ENCODE data around the gene LDAF1. TPM values are rescaled to one million over a fixed set of nuclear protein-coding genes. Genes with fewer than 3 reads are reported as not detected.
"Not testable (repeated sequence)": the region's sequence is repeated elsewhere in the genome, so short reads cannot be mapped to it uniquely, and the experiment has no call there.

Gene LDAF1
- total RNA-seq, 1 experiment from 2014 or later = 50.1 TPM

- Mint-ChIP-seq H3K9me3 (ENCODE audit: low read depth, unreplicated experiment) (no peaks in the 10 kb centered on the region), H3K36me3 (ENCODE audit: insufficient read depth, unreplicated experiment) (peaks cover 13% of the 10 kb centered on the region), H3K4me3 (ENCODE audit: low read depth, unreplicated experiment) (no peak overlapping the region), H3K27me3 (ENCODE audit: unreplicated experiment) (peaks cover 15% of the 10 kb centered on the region), H3K4me1 (ENCODE audit: low read depth, unreplicated experiment) (peaks cover 8% of the 10 kb centered on the region), H3K27ac (ENCODE audit: unreplicated experiment) (no peak overlapping the region)
- DNase-seq = no peak
- intact Hi-C loops (cut with micrococcal nuclease; ENCODE audit: unreplicated experiment) = no loop called here
- TF ChIP-seq CTCF (IDR thresholded peaks at IDR 0.05; ENCODE audit: unreplicated experiment) = no peak
- BruUV-seq (replicated peaks) = no TSS peak
- CTCF ChIA-PET = interaction anchor here (0.7 to 3.2 kb wide), 3 partner anchors 83 to 340 kb away, joined by 3 to 24 read pairs (median 3); partner anchors contain the start of gene CRYM
These were observed 32.1 kb downstream of the LDAF1 start for GRCh38 chr16:21190599-21190998.

DNA sequence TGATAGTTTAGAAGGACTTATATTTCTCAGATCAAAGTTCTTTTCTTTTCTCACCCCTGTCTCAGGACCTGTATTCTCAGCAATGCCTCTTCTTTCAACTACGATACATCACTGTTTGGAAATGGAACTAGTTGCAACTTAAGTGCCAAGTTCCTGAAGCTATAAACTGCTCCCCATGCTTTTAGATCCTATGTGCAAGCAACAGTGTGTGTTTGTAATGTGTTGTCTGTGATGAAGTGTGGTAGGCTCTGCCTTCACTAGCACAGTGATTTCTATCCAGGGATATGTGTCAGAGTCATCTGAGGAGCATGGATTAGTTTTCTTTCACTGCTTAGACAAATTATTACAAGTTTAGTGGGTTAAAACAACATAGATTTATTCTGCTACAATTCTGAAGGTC lies 34.5 kb downstream of the LDAF1 start:
- no peak for TF ChIP-seq CTCF (IDR thresholded peaks at IDR 0.05; ENCODE audit: unreplicated experiment)
- CTCF ChIA-PET = interaction anchor here (0.5 to 1.5 kb wide), 2 partner anchors 51 to 108 kb away, joined by 4 to 9 read pairs; no protein-coding TSS in a partner anchor
- intact Hi-C loops (cut with micrococcal nuclease; ENCODE audit: unreplicated experiment) = no loop called here
- BruUV-seq (replicated peaks) = no TSS peak
- no peak for DNase-seq
- Mint-ChIP-seq H3K27me3 (ENCODE audit: unreplicated experiment) (peaks cover 15% of the 10 kb centered on the region), H3K9me3 (ENCODE audit: low read depth, unreplicated experiment) (no peaks in the 10 kb centered on the region), H3K27ac (ENCODE audit: unreplicated experiment) (no peak overlapping the region), H3K4me3 (ENCODE audit: low read depth, unreplicated experiment) (no peak overlapping the region), H3K4me1 (ENCODE audit: low read depth, unreplicated experiment) (no peaks in the 10 kb centered on the region), H3K36me3 (ENCODE audit: insufficient read depth, unreplicated experiment) (peaks cover 13% of the 10 kb centered on the region)

DNA sequence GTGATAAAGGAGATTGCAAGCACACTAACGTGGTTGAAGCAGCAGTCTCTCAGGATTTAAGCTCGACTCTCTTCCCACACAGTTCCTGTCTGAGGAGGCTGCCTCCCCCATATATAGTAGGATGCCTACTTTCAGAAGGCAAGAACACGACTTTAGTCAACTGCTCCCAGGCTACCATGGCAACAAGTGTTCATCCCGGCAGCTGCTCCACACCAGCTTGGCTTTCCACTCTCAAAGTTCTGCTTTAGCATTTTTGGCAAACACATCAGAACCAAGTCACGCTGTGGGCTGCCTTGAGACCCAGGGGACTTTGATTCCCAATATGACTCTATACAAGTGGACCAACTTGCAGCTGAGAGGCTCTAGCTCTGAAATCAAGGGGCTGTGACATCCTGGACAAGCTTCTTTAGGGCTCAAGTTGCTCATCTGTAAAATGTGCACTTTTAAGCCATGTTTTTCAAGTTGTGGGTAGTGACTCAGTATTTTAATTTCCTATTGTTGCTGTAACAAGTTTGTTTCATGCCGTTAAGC lies 36.4 kb downstream of the LDAF1 start:
- Mint-ChIP-seq H3K27ac (ENCODE audit: unreplicated experiment) (no peak overlapping the region), H3K9me3 (ENCODE audit: low read depth, unreplicated experiment) (no peaks in the 10 kb centered on the region), H3K4me1 (ENCODE audit: low read depth, unreplicated experiment) (peaks cover 9% of the 10 kb centered on the region), H3K4me3 (ENCODE audit: low read depth, unreplicated experiment) (no peak overlapping the region), H3K27me3 (ENCODE audit: unreplicated experiment) (peaks cover 15% of the 10 kb centered on the region), H3K36me3 (ENCODE audit: insufficient read depth, unreplicated experiment) (no peaks in the 10 kb centered on the region)
- DNase-seq = no peak
- no TSS peak for BruUV-seq (replicated peaks)
- CTCF ChIA-PET = interaction anchor here (0.7 to 1.1 kb wide), 3 partner anchors 25 to 67 kb away, joined by 3 read pairs; partner anchors contain the start of gene LDAF1
- intact Hi-C loops (cut with micrococcal nuclease; ENCODE audit: unreplicated experiment) = no loop called here
- no peak for TF ChIP-seq CTCF (IDR thresholded peaks at IDR 0.05; ENCODE audit: unreplicated experiment)

- H3K36me3 Mint-ChIP-seq (ENCODE audit: insufficient read depth, unreplicated experiment); H3K9me3 Mint-ChIP-seq (ENCODE audit: low read depth, unreplicated experiment); H3K4me3 Mint-ChIP-seq (ENCODE audit: low read depth, unreplicated experiment); intact Hi-C loops (cut with micrococcal nuclease; ENCODE audit: unreplicated experiment); BruUV-seq (replicated peaks); DNase-seq; H3K27ac Mint-ChIP-seq (ENCODE audit: unreplicated experiment): not testable (repeated sequence)
- peaks cover 14% of the 10 kb centered on the region for H3K4me1 Mint-ChIP-seq (ENCODE audit: low read depth, unreplicated experiment)
- CTCF ChIA-PET = interaction anchor here (0.7 to 1.1 kb wide), 3 partner anchors 24 to 66 kb away, joined by 3 read pairs; partner anchors contain the start of gene LDAF1
- H3K27me3 Mint-ChIP-seq (ENCODE audit: unreplicated experiment) = peaks cover 15% of the 10 kb centered on the region
These were observed 36.9 kb downstream of the LDAF1 start for GRCh38 chr16:21195330-21195729.

GRCh38 chr16:21197112-21197511 lies 38.6 kb downstream of the LDAF1 start:
- DNase-seq = no peak
- H3K4me1 Mint-ChIP-seq (ENCODE audit: low read depth, unreplicated experiment) = peaks cover 15% of the 10 kb centered on the region
- CTCF ChIA-PET = interaction anchor here (0.5 kb wide), 1 partner anchor 1148 kb away, joined by 5 read pairs; no protein-coding TSS in a partner anchor
- BruUV-seq (replicated peaks) = no TSS peak
- no peaks in the 10 kb centered on the region for H3K36me3 Mint-ChIP-seq (ENCODE audit: insufficient read depth, unreplicated experiment)
- TF ChIP-seq CTCF (IDR thresholded peaks at IDR 0.05; ENCODE audit: unreplicated experiment) = no peak
- no peak overlapping the region for H3K4me3 Mint-ChIP-seq (ENCODE audit: low read depth, unreplicated experiment)
- H3K9me3 Mint-ChIP-seq (ENCODE audit: low read depth, unreplicated experiment) = no peaks in the 10 kb centered on the region
- H3K27ac Mint-ChIP-seq (ENCODE audit: unreplicated experiment) = no peak overlapping the region
- intact Hi-C loops (cut with micrococcal nuclease; ENCODE audit: unreplicated experiment) = no loop called here
- peaks cover 8% of the 10 kb centered on the region for H3K27me3 Mint-ChIP-seq (ENCODE audit: unreplicated experiment)
